Endothelial cell of umbilical vein (primary cell): ENCODE measurements around the gene AGPAT2. TPM values are rescaled to one million over a fixed set of nuclear protein-coding genes. Genes with fewer than 3 reads are reported as not detected.
A peak's percentile ranks its signal among the peaks of the same experiment; 100 is the strongest.

ENCODE experiments used
- BruUV-seq: library from RNA; stranded (reverse); fragments of 400-500 nt; replicated peaks from 2 replicates; lab custom pipeline; 2021; lab: Mats Ljungman, UMichigan
- CTCF ChIA-PET: fragments of 300-600, 350-600 bp; sonication (Branson Sonifier 250); formaldehyde crosslinking; loops from one replicate; lab custom pipeline; 2021; ENCODE audit warnings: antibody characterized with exemption, inconsistent platforms; lab: Charles Lee
- POLR2A ChIA-PET: fragments of 300-600, 350-600 bp; sonication (Branson Sonifier 250); formaldehyde crosslinking; loops from one replicate; lab custom pipeline; 2021; ENCODE audit warnings: antibody characterized with exemption, inconsistent platforms; lab: Charles Lee
- DNase-seq: peaks from one replicate; pipeline ENCODE4 v3.0.0-alpha.2; 2011; ENCODE audit warnings: low read depth, low spot score
- FAIRE-seq: peaks from 2 replicates; lab custom pipeline; 2011; peaks lifted over from hg19 to GRCh38; lab: Jason Lieb, UNC
- H2AFZ ChIP-seq: 2 replicates; pipeline ENCODE4 v1.6.0; 2012; ENCODE audit warnings: low read depth, low read length, control low read depth, inconsistent platforms
- H3K27ac ChIP-seq: 2 replicates; pipeline ENCODE4 v1.5.1; 2011; ENCODE audit warnings: low read depth, mild to moderate bottlenecking, control low read depth, low read length, moderate library complexity; ENCODE audit not compliant: insufficient read depth
- H3K27me3 ChIP-seq, 2 experiments: 2 replicates each; pipeline versions ENCODE4 v1.6.0 to v1.6.1; 2011; ENCODE audit warnings: low read length in 2 of 2, mixed read lengths in 1 of 2; ENCODE audit not compliant: control insufficient read depth in 2 of 2, insufficient read depth in 2 of 2
- H3K36me3 ChIP-seq, 2 experiments: 2 replicates in 1 of 2; 3 replicates in 1 of 2; pipeline ENCODE4 v1.5.1; 2011; ENCODE audit warnings: low read length in 2 of 2, mild to moderate bottlenecking in 1 of 2, moderate library complexity in 1 of 2; ENCODE audit not compliant: control insufficient read depth in 2 of 2, insufficient read depth in 2 of 2; ENCODE audit errors: extremely low read depth in 1 of 2
- H3K4me1 ChIP-seq: 3 replicates; pipeline ENCODE4 v1.5.1; 2011; ENCODE audit warnings: mild to moderate bottlenecking, low read length; ENCODE audit not compliant: control insufficient read depth, insufficient read depth; ENCODE audit errors: extremely low read depth
- H3K4me2 ChIP-seq: 2 replicates; pipeline ENCODE4 v1.6.1; 2011; ENCODE audit warnings: low read length, control low read depth, mixed read lengths; ENCODE audit not compliant: insufficient read depth
- H3K4me3 ChIP-seq, 3 experiments: fragments of 200-600 bp in 1 of 3; sonication (generic), shearing (Covaris generic) in 1 of 3; replicated peaks in 1 of 3; 2 replicates each; pipeline ENCODE4 v1.5.1; 2011 to 2016; ENCODE audit warnings: control low read depth in 3 of 3, low read length in 3 of 3, mild to moderate bottlenecking in 2 of 3, inconsistent platforms in 1 of 3, low read depth in 1 of 3, moderate library complexity in 1 of 3; ENCODE audit not compliant: insufficient read depth in 1 of 3
- H3K79me2 ChIP-seq: 2 replicates; pipeline ENCODE4 v1.6.0; 2012; ENCODE audit warnings: low read length, inconsistent platforms; ENCODE audit not compliant: control insufficient read depth, insufficient read depth
- H3K9ac ChIP-seq: replicated peaks from 2 replicates; pipeline ENCODE3; 2011; ENCODE audit warnings: low read length, control low read depth; ENCODE audit not compliant: insufficient read depth; ENCODE audit errors: extremely low read depth
- H3K9me1 ChIP-seq: replicated peaks from 3 replicates; pipeline ENCODE4 v1.6.0; 2011; ENCODE audit warnings: mild to moderate bottlenecking, low read length; ENCODE audit not compliant: control insufficient read depth, insufficient read depth; ENCODE audit errors: extremely low read depth
- H3K9me3 ChIP-seq: replicated peaks from 2 replicates; pipeline ENCODE4 v1.5.1; 2012; ENCODE audit warnings: low read length, inconsistent platforms; ENCODE audit not compliant: control insufficient read depth, insufficient read depth
- H4K20me1 ChIP-seq: replicated peaks from 2 replicates; pipeline ENCODE3; 2011; ENCODE audit warnings: mild to moderate bottlenecking, low read length; ENCODE audit not compliant: control insufficient read depth, insufficient read depth; ENCODE audit errors: extremely low read depth
- EZH2 ChIP-seq: IDR thresholded peaks from 2 replicates; pipeline ENCODE4 v1.6.1; 2012; ENCODE audit warnings: borderline replicate concordance, low read depth, mild to moderate bottlenecking, moderate library complexity, low read length, inconsistent platforms; ENCODE audit not compliant: severe bottlenecking
- FOS ChIP-seq: IDR thresholded peaks from 2 replicates; pipeline ENCODE4 v1.6.1; 2011; ENCODE audit warnings: mild to moderate bottlenecking, low read length, moderate library complexity, borderline replicate concordance; ENCODE audit not compliant: insufficient read depth
- GATA2 ChIP-seq: IDR thresholded peaks from 2 replicates; pipeline ENCODE4 v1.7.0; 2011; ENCODE audit warnings: low read depth, mild to moderate bottlenecking, moderate library complexity, mixed read lengths, low read length; ENCODE audit not compliant: insufficient read length, insufficient read depth
- MAX ChIP-seq: IDR thresholded peaks from 2 replicates; pipeline ENCODE4 v1.6.1; 2011; ENCODE audit not compliant: insufficient read depth, insufficient read length
- MYC ChIP-seq: IDR thresholded peaks from one replicate; pipeline ENCODE4 v1.6.1; 2011; ENCODE audit warnings: mild to moderate bottlenecking, low read depth, low read length
- POLR2A ChIP-seq: IDR thresholded peaks from 2 replicates; pipeline ENCODE4 v1.6.1; 2012; ENCODE audit warnings: low read depth, mild to moderate bottlenecking, control low read depth, low read length
- POLR2AphosphoS5 ChIP-seq: IDR thresholded peaks from 2 replicates; pipeline ENCODE4 v1.6.1; 2012; ENCODE audit warnings: low read depth, mild to moderate bottlenecking, control low read depth, low read length, moderate library complexity; ENCODE audit not compliant: insufficient read depth
- dilution Hi-C: fragments of 300-500 bp; cut with MboI; formaldehyde crosslinking; loops from one replicate; pipeline ENCODE4 v1.15.0; 2019; ENCODE audit warnings: low sequenced_read_pairs; ENCODE audit not compliant: extremely low pct_ligation_motif_present
- intact Hi-C: fragments of 100-400 bp; cut with micrococcal nuclease; formaldehyde crosslinking; loops from one replicate; pipeline ENCODE4 v1.10.0; 2022
- polyA plus RNA-seq, 4 experiments: library from polyadenylated mRNA; depleted of rRNA in 3 of 4; stranded (reverse) in 3 of 4; unstranded in 1 of 4; fragments of >200 nt; gene quantifications; 2 replicates each; pipeline versions ENCODE4 v1.2.1 to v1.2.3, GENCODE V29; 2011 to 2012; ENCODE audit warnings: missing spikeins in 1 of 4
- total RNA-seq: library from RNA; stranded (reverse); gene quantifications from 2 replicates; pipeline ENCODE4 v1.2.3, GENCODE V29; 2021
- TF ChIP-seq, protein P1 (sequence below), 2 donors: IDR thresholded peaks; 1 replicate in 1 of 2; 2 replicates in 1 of 2; pipeline ENCODE4 v1.5.1; 2011; ENCODE audit warnings: low read length in 2 of 2, mild to moderate bottlenecking in 2 of 2, moderate library complexity in 2 of 2, control low read depth in 1 of 2, inconsistent platforms in 1 of 2, low read depth in 1 of 2; ENCODE audit not compliant: insufficient read depth in 1 of 2; ENCODE audit errors: extremely low read depth in 1 of 2

Gene AGPAT2
- total and polyA plus RNA-seq, 2 donors (not counting 3 experiments of a cell fraction or from before 2014, with no cell fraction given) = 45.5 to 55.3 TPM

DNA sequence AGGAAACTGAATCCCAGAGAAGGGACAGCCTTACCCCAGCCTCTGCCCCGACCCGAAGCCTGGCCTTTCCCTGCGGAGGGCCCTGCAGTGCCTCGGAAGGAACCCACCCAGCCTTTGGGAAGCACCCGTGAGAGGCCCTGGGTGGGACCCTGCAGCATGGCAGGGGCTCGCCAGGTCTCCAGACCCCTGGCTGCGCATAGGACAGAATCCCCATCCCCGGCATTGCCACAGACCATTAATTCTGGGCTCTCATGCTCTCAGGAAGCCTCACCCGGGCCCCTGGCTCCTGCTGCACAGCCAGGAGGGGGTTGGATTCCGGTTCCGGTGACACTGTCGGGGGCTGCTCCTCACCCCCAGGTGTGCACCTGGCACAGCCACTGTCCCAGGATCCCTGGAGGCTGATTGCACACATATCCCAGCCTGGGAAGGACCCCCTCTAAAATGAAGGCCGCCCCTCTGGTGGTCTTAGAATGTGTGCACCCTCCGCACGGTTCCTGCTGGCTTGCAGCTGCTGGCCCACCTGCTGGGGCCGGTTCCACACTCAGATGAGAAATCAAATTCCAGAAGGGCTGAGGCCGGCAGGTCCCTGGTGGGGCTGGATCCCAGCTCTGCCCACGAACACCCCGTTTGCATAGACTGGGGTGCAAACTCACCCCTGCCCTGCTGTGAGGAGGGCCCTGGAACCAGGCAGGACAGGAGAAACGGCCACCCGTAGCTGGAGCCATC is 19.9 kb downstream of the AGPAT2 start:
- no peaks in the 10 kb centered on the region for H3K9me3 ChIP-seq
- H2AFZ ChIP-seq = no peak overlapping the region
- no peaks in the 10 kb centered on the region for H4K20me1 ChIP-seq
- ChIA-PET CTCF (interaction anchor here (3.4 kb wide), 1 partner anchor 22 kb away, joined by 20 read pairs; no protein-coding TSS in a partner anchor), POLR2A (interaction anchor here (9.9 kb wide), 1 partner anchor 21 kb away, joined by 161 read pairs; no protein-coding TSS in a partner anchor)
- H3K27me3 ChIP-seq = no peaks in the 10 kb centered on the region
- dilution Hi-C loops = no loop called here
- H3K79me2 ChIP-seq = peaks cover 73% of the 10 kb centered on the region
- peaks cover 17% of the 10 kb centered on the region for H3K4me1 ChIP-seq
- DNase-seq = no peak
- H3K27ac ChIP-seq = peak overlapping the region; percentile 78
- H3K4me3 ChIP-seq = peak overlapping the region; percentile 54 to 83 (median 65)
- H3K36me3 ChIP-seq = peaks cover 39 to 74% of the 10 kb centered on the region in 2 experiments
- H3K9me1 ChIP-seq = no peaks in the 10 kb centered on the region
- no TSS peak for BruUV-seq
- peak overlapping the region; percentile 79 for H3K9ac ChIP-seq
- TF ChIP-seq GATA2 (no peak), MAX (no peak), EZH2 (no peak), POLR2AphosphoS5 (peak; percentile 12), MYC (no peak), POLR2A (peak; percentile 57), FOS (no peak)
- TF ChIP-seq, protein P1, sequence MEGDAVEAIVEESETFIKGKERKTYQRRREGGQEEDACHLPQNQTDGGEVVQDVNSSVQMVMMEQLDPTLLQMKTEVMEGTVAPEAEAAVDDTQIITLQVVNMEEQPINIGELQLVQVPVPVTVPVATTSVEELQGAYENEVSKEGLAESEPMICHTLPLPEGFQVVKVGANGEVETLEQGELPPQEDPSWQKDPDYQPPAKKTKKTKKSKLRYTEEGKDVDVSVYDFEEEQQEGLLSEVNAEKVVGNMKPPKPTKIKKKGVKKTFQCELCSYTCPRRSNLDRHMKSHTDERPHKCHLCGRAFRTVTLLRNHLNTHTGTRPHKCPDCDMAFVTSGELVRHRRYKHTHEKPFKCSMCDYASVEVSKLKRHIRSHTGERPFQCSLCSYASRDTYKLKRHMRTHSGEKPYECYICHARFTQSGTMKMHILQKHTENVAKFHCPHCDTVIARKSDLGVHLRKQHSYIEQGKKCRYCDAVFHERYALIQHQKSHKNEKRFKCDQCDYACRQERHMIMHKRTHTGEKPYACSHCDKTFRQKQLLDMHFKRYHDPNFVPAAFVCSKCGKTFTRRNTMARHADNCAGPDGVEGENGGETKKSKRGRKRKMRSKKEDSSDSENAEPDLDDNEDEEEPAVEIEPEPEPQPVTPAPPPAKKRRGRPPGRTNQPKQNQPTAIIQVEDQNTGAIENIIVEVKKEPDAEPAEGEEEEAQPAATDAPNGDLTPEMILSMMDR (IDR thresholded peaks at IDR 0.05; ENCODE audit: extremely low read depth in 1 of 2, insufficient read depth in 1 of 2, low read depth in 1 of 2, low read length in 2 of 2) = no peak
- H3K4me2 ChIP-seq = peak overlapping the region; percentile 40
- intact Hi-C loops = no loop called here
- no peak for FAIRE-seq
